HAP-1 (cell line): ENCODE results near the gene ZBED1.
"Not testable (repeated sequence)": the region's sequence is repeated elsewhere in the genome, so short reads cannot be mapped to it uniquely, and the experiment has no call there.

Experiments
- DNase-seq, 2 experiments: peaks; one replicate each; pipeline ENCODE4 v3.0.0-alpha.2; 2016 to 2020; ENCODE audit warnings: low spot score in 2 of 2
- H3K27me3 ChIP-seq: fragments of 250-450 bp; sonication (Bioruptor Pico); 2 replicates; pipeline ENCODE4 v1.5.1; 2020; ENCODE audit warnings: low read depth, mild to moderate bottlenecking, moderate library complexity
- H3K36me3 ChIP-seq: fragments of 250-450 bp; sonication (Bioruptor Pico); replicated peaks from 2 replicates; pipeline ENCODE4 v1.5.1; 2020; ENCODE audit warnings: mild to moderate bottlenecking
- H3K4me1 ChIP-seq: fragments of 250-450 bp; sonication (Bioruptor Pico); 2 replicates; pipeline ENCODE4 v1.5.1; 2020; ENCODE audit warnings: mild to moderate bottlenecking
- H3K4me3 ChIP-seq: fragments of 250-450 bp; sonication (Bioruptor Pico); 2 replicates; pipeline ENCODE4 v1.5.1; 2020; ENCODE audit warnings: mild to moderate bottlenecking, moderate library complexity
- H3K9me3 ChIP-seq: fragments of 250-450 bp; sonication (Bioruptor Pico); 2 replicates; pipeline ENCODE4 v1.5.1; 2020; ENCODE audit warnings: mild to moderate bottlenecking, moderate library complexity
- in situ Hi-C: fragments of 300-500 bp; cut with MboI; formaldehyde crosslinking; loops from 3 replicates; pipeline ENCODE4 v1.14.3; 2020; ENCODE audit warnings: low sequenced_read_pairs, inconsistent platforms, mixed read lengths

ZBED1 gene

GRCh38 chrX:2457289-2458133, 43.3 kb downstream of the ZBED1 start:
- no peak overlapping the region for H3K4me3 ChIP-seq
- in situ Hi-C loops, result no loop called here
- peak; percentile 56 to 74 for DNase-seq
- H3K27me3 ChIP-seq, result no peaks in the 10 kb centered on the region
- H3K36me3 ChIP-seq, result no peaks in the 10 kb centered on the region
- no peaks in the 10 kb centered on the region for H3K9me3 ChIP-seq
- H3K4me1 ChIP-seq, result no peaks in the 10 kb centered on the region; the same call in 1 of the 2 replicates

DNA sequence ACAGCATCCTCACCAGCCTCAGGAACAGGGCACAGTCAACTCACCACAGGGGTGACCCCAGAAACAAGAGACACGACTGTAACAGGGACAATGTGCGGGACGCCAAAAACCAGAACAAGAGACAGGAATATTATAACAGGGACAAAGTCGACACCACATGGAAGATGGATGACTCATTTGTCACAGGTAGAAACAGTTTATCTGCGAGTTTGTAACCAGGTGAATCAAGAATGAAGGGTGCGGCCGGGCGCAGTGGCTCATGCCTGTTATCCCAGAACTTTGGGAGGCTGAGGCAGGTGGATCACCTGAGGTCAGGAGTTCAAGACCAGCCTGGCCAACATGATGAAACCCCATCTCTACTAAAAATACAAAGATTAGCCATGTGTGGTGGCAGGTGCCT, 44.7 kb downstream of the ZBED1 start:
- H3K4me3 ChIP-seq, H3K36me3 ChIP-seq, H3K27me3 ChIP-seq, DNase-seq, in situ Hi-C loops, H3K9me3 ChIP-seq: not testable (repeated sequence)
- H3K4me1 ChIP-seq, result peaks cover 13% of the 10 kb centered on the region

DNA sequence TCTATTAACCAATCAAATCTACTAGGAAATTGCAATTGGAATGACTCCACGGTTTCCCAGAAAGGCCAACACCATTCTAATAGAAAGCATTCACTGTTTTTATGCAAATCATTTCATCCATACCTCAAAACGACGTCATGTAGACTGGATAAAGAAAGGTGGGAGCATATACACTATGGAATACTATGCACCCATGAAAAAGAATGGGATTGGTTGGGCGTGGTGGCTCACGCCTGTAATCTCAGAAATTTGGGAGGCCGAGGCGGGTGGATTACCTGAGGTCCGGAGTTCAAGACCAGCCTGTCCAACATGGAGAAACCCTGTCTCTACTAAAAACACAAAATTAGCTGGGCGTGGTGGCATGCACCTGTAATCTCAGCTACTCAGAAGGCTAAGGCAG, 46.2 kb downstream of the ZBED1 start:
- H3K36me3 ChIP-seq, H3K9me3 ChIP-seq, H3K4me3 ChIP-seq, H3K27me3 ChIP-seq, in situ Hi-C loops, DNase-seq: not testable (repeated sequence)
- H3K4me1 ChIP-seq, result peaks cover 13% of the 10 kb centered on the region

DNA sequence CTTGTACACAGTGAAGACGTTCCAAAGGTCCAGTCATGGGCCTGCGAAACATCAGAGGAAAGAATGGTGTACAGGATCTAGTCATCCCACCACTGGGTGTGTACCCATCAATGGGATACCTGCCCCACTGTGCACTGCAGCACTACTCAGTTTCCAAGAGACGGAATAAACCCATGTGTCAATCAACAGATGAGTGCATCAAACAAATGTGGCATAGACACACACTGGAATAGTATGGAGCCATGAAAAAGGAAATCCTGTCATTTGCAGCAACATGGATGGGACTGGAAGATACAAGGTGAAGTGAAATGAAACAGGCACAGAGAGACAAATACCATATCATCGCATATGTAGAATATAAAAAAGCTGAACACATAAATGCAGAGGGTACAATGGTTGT, 48.0 kb downstream of the ZBED1 start:
- Histone ChIP-seq H3K9me3 (no peaks in the 10 kb centered on the region), H3K4me1 (peaks cover 13% of the 10 kb centered on the region), H3K36me3 (no peaks in the 10 kb centered on the region), H3K27me3 (no peaks in the 10 kb centered on the region), H3K4me3 (no peak overlapping the region)
- no peak for DNase-seq
- in situ Hi-C loops, result no loop called here

DNA sequence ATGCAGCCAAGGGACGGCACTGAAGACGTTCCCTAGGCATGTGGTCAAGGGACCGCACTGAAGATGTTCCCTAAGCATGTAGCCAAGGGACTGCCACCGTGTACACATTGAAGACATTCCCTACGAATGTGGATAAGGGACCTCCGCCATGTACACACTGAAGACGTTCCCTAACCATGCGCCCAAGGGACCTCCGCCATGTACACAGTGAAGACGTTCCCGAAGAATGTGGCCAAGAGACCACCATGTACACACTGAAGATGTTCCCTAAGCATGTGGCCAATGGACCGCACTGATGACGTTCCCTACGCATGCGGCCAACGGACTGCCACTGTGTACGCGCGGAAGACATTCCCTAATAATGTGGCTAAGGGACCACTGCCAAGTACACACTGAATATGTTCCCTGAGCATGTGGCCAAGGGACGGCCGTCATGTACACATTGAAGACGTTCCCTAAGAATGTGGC, 48.4 kb downstream of the ZBED1 start:
- Histone ChIP-seq H3K9me3 (no peaks in the 10 kb centered on the region), H3K27me3 (no peaks in the 10 kb centered on the region), H3K4me3 (no peak overlapping the region), H3K4me1 (peaks cover 13% of the 10 kb centered on the region), H3K36me3 (no peaks in the 10 kb centered on the region)
- DNase-seq, result no peak
- in situ Hi-C loops, result no loop called here

DNA sequence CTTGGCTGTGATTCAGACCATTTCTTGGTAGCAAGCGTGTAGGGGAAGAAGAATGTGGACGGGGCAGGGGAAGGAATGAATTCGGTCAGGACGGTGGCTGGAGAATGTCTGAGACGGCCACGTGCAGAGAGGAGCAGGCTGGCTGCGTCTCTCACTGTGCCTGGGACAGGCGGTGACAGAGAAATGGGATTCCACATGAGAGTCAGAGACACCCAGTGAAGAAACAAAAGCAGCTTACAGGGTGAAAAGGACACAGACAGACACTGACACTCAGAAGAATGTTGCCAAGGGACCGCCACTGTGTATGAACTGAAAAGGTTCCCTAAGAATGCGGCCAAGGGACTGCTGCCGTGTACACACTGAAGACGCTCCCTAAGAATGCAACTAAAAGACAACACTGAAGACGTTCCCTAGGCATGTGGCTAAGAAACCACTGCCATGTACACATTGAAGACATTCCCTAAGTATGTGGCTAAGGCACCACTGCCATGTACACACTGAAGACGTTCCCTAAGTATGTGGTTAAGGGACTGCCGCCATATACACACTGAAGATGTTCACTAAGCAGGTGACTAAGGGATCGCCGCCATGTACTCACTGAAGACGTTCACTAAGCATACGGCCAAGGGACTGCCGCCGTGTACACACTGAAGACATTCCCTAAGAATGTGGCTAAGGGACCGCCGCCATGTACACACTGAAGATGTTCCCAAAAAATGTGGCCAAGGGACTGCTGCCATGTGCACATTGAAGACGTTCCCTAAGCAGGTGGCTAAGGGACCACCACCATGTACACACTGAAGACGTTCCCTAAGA, 49.1 kb downstream of the ZBED1 start:
- peak overlapping the region; percentile 7 for H3K4me3 ChIP-seq
- no peaks in the 10 kb centered on the region for H3K36me3 ChIP-seq
- in situ Hi-C loops, result no loop called here
- peaks cover 13% of the 10 kb centered on the region for H3K4me1 ChIP-seq
- no peaks in the 10 kb centered on the region for H3K27me3 ChIP-seq
- no peaks in the 10 kb centered on the region for H3K9me3 ChIP-seq
- peak; percentile 78 to 81 for DNase-seq

DNA sequence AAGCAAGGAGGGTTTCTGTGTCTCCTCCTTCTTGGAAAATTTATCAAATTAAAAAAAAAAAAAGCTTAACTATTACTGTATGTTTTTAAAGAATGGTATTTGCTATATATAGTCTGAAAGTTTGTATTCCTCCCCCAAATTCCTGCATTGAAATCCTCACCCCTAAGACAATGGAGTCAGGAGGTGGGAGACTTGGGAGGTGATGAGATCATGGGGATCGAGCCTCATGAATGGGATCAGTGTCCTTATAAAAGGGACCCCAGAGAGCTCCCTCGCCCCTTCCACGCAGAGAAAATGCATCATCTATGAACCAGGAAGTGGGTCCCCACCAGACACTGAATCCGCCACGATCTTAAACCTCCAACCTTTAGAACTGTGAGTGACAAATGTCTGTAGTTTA, 50.1 kb downstream of the ZBED1 start:
- no peaks in the 10 kb centered on the region for H3K27me3 ChIP-seq
- in situ Hi-C loops, result no loop called here
- H3K9me3 ChIP-seq, result no peaks in the 10 kb centered on the region
- no peak for DNase-seq
- H3K36me3 ChIP-seq, result no peaks in the 10 kb centered on the region
- H3K4me1 ChIP-seq, result peaks cover 13% of the 10 kb centered on the region
- no peak overlapping the region for H3K4me3 ChIP-seq

GRCh38 chrX:2449135-2449886, 51.5 kb downstream of the ZBED1 start:
- Histone ChIP-seq H3K4me3 (no peak overlapping the region), H3K36me3 (no peaks in the 10 kb centered on the region), H3K4me1 (peaks cover 13% of the 10 kb centered on the region), H3K9me3 (no peaks in the 10 kb centered on the region), H3K27me3 (no peaks in the 10 kb centered on the region)
- DNase-seq, result no peak
- in situ Hi-C loops, result no loop called here

- Histone ChIP-seq H3K27me3 (no peaks in the 10 kb centered on the region), H3K4me3 (no peak overlapping the region), H3K36me3 (no peaks in the 10 kb centered on the region), H3K4me1 (peaks cover 13% of the 10 kb centered on the region), H3K9me3 (no peaks in the 10 kb centered on the region)
- no peak for DNase-seq
- in situ Hi-C loops, result no loop called here
Observed at GRCh38 chrX:2447484-2447883, 53.3 kb downstream of the ZBED1 start.

- Histone ChIP-seq H3K27me3 (no peaks in the 10 kb centered on the region), H3K4me3 (no peak overlapping the region), H3K9me3 (no peaks in the 10 kb centered on the region), H3K4me1 (peaks cover 7% of the 10 kb centered on the region), H3K36me3 (no peaks in the 10 kb centered on the region; the same call in 1 of the 2 replicates)
- no peak for DNase-seq
- in situ Hi-C loops, result no loop called here
Observed at GRCh38 chrX:2446815-2447214, 54.0 kb downstream of the ZBED1 start.

DNA sequence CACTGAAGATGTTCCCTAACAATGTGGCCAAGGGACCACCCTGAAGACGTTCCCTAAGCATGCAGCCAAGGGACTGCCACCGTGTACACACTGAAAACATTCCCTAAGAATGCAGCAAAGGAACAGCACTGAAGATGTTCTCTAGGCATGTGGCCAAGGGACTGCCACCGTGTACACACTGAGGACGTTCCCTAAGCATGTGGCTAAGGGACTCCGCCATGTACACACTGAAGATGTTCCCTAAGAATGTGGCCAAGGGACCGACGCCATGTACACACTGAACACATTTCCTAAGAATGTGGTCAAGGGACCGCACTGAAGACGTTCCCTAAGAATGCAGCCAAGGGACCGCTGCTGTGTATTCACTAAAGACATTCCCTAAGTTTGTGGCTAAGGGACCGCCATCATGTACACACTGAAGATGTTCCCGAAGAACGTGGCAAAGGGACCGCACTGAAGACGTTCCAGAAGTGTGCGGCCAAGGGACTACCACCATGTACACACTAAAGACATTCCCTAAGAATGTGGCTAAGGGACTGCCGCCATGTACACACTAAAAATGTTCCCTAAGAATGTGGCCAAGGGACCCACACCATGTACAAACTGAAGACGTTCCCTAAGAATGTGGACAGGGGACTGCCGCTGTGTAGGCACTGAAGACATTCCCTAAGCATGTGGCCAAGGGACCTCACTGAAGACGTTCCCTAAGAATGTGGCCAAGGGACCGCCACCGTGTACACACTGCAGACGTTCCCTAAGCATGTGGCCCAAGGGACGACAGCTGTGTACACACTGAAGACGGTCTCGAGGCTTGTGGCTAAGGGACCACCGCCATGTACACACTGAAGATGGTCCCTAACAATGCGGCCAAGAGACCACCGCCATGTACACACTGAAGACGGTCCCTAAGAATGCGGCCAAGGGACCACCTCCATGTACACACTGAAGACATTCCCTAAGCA, 54.8 kb downstream of the ZBED1 start:
- H3K27me3 ChIP-seq, result no peaks in the 10 kb centered on the region
- no peak overlapping the region for H3K4me3 ChIP-seq
- peaks cover 5% of the 10 kb centered on the region; the same call in 1 of the 2 replicates for H3K36me3 ChIP-seq
- in situ Hi-C loops, result no loop called here
- H3K4me1 ChIP-seq, result no peaks in the 10 kb centered on the region; the same call in 1 of the 2 replicates
- no peaks in the 10 kb centered on the region for H3K9me3 ChIP-seq
- DNase-seq, result no peak

DNA sequence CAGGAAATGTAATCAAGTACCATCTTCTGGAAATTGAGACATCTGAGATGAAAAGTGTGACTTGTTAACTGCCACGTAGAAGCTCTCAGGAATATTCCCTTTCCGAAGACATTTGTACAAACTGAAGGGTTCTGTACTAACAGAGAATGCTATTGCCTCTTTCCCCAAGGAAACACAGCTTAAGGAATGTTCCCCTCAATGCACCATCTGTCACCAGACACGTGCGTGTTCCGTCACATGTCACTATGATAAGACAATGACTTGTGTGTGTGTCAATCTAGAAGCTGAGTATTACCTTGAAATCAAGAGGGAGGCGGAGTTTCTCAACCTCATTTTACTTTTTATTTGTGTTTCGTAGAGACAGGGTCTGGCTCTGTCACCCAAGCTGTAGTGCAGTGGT, 58.1 kb downstream of the ZBED1 start:
- H3K4me1 ChIP-seq, result no peaks in the 10 kb centered on the region
- peaks cover 5% of the 10 kb centered on the region; the same call in 1 of the 2 replicates for H3K9me3 ChIP-seq
- no peaks in the 10 kb centered on the region for H3K27me3 ChIP-seq
- peaks cover 6% of the 10 kb centered on the region; the same call in 1 of the 2 replicates for H3K36me3 ChIP-seq
- in situ Hi-C loops, result no loop called here
- DNase-seq, result no peak
- no peak overlapping the region for H3K4me3 ChIP-seq
